ENCODE results near the gene RCSD1. TPM values are rescaled to one million over a fixed set of nuclear protein-coding genes. Genes with fewer than 3 reads are reported as not detected.

RCSD1 gene
- total and polyA plus RNA-seq, 2 donors from 2014 or later, result 3.9 to 18.3 TPM

DNA sequence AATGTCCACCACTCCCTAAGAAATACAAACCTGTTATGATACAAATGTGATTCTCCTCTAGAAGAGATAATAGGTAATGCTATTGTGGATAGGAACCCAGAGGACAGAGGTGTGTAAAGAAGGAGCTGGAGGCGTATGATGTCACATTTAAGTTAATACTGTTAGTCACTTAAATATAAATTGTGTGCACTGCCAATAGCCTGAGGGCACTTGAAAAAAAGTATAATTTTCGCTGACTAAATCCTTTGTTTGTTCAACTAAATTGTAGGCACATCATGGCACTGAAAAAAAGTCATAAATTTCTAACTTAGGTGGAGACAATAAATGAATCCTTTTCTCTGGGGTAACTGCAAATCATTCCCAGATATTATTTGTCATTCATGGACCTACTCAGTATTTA, 4.4 kb downstream of the RCSD1 start:
- DNase-seq, result no peak
- Histone ChIP-seq H3K36me3 (ENCODE audit: control insufficient read depth in 2 of 3, insufficient read depth in 3 of 3, low read length in 3 of 3) (no peaks in the 10 kb centered on the region), H3K4me1 (ENCODE audit: control insufficient read depth in 2 of 3, insufficient read depth in 2 of 3, low read depth in 1 of 3, low read length in 3 of 3) (peaks cover 0 to 11% (median 0%) of the 10 kb centered on the region in 3 donors), H3K9ac (ENCODE audit: low read length in 3 of 3) (no peak overlapping the region), H3K4me3 (ENCODE audit: low read length in 3 of 3) (no peak overlapping the region), H3K27ac (ENCODE audit: low read depth in 2 of 2, low read length in 2 of 2) (no peak overlapping the region), H3K27me3 (ENCODE audit: control insufficient read depth, insufficient read depth, low read length) (no peaks in the 10 kb centered on the region), H3K9me3 (ENCODE audit: control insufficient read depth in 2 of 3, insufficient read depth in 1 of 3, low read length in 3 of 3) (no peaks in the 10 kb centered on the region)
- FAIRE-seq, result no peak
- TF ChIP-seq, protein P1, sequence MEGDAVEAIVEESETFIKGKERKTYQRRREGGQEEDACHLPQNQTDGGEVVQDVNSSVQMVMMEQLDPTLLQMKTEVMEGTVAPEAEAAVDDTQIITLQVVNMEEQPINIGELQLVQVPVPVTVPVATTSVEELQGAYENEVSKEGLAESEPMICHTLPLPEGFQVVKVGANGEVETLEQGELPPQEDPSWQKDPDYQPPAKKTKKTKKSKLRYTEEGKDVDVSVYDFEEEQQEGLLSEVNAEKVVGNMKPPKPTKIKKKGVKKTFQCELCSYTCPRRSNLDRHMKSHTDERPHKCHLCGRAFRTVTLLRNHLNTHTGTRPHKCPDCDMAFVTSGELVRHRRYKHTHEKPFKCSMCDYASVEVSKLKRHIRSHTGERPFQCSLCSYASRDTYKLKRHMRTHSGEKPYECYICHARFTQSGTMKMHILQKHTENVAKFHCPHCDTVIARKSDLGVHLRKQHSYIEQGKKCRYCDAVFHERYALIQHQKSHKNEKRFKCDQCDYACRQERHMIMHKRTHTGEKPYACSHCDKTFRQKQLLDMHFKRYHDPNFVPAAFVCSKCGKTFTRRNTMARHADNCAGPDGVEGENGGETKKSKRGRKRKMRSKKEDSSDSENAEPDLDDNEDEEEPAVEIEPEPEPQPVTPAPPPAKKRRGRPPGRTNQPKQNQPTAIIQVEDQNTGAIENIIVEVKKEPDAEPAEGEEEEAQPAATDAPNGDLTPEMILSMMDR (IDR thresholded peaks at IDR 0.05; ENCODE audit: borderline replicate concordance, extremely low read depth, insufficient read depth), result no peak
- intact Hi-C loops (cut with DNase I), result no loop called here

DNA sequence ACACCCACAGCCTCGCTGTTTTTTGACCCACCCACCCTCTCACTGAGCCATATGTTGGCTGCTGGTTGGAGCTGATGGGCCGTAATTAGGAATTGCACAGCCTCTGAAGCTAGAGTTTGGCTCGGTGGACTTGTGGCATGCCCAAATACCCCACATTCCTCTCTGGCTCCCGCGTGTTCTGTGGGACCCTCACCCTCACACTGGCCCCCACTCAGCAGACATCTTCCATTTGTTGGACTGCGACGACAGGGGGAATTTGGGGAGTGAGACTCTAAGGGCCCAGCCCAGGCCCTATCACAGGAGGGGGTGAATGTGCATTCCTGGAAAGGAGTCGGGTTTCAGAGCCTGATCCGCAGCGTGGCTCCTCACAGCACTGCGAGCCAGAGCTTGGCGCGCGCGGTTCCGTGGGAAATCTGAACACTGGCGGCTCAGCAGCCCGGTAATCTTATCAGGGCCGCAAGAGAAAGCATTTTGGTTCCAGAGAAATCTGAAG, 5.2 kb downstream of the RCSD1 start:
- Histone ChIP-seq H3K27me3 (ENCODE audit: control insufficient read depth, insufficient read depth, low read length) (no peaks in the 10 kb centered on the region), H3K9ac (ENCODE audit: low read length in 3 of 3) (no peak overlapping the region), H3K36me3 (ENCODE audit: control insufficient read depth in 2 of 3, insufficient read depth in 3 of 3, low read length in 3 of 3) (no peaks in the 10 kb centered on the region), H3K9me3 (ENCODE audit: control insufficient read depth in 2 of 3, insufficient read depth in 1 of 3, low read length in 3 of 3) (no peaks in the 10 kb centered on the region), H3K27ac (ENCODE audit: low read depth in 2 of 2, low read length in 2 of 2) (no peak overlapping the region), H3K4me1 (ENCODE audit: control insufficient read depth in 2 of 3, insufficient read depth in 2 of 3, low read depth in 1 of 3, low read length in 3 of 3) (peaks cover 0 to 9% (median 0%) of the 10 kb centered on the region in 3 donors), H3K4me3 (ENCODE audit: low read length in 3 of 3) (no peak overlapping the region)
- TF ChIP-seq, protein P1 (IDR thresholded peaks at IDR 0.05; ENCODE audit: borderline replicate concordance, extremely low read depth, insufficient read depth), result no peak
- intact Hi-C loops (cut with DNase I), result no loop called here
- DNase-seq, result peak in 4 of 5 donors; percentile 65 to 80 (median 74)
- FAIRE-seq, result no peak

DNA sequence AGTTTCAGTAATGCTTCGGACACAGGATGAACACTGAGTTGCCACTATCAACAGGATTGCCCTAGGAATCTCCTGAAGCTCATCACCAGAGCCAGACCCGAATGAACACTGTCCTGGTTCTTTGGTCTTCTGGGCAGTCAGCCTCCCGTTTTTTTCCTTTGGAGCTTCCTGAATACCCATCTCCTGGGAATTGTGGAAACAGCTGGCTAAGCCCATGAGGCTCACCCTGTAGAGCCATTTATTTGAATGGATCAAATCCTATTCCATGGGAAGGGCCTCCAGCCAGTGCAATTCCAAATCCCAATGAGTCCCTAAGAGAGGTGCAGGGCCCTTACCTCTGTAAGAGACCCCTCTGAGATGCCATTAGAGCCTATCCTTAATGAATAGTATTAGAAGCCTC, 5.9 kb downstream of the RCSD1 start:
- Histone ChIP-seq H3K4me1 (ENCODE audit: control insufficient read depth in 2 of 3, insufficient read depth in 2 of 3, low read depth in 1 of 3, low read length in 3 of 3) (peaks cover 0 to 9% (median 0%) of the 10 kb centered on the region in 3 donors), H3K9me3 (ENCODE audit: control insufficient read depth in 2 of 3, insufficient read depth in 1 of 3, low read length in 3 of 3) (no peaks in the 10 kb centered on the region), H3K27ac (ENCODE audit: low read depth in 2 of 2, low read length in 2 of 2) (no peak overlapping the region), H3K9ac (ENCODE audit: low read length in 3 of 3) (no peak overlapping the region), H3K4me3 (ENCODE audit: low read length in 3 of 3) (no peak overlapping the region), H3K27me3 (ENCODE audit: control insufficient read depth, insufficient read depth, low read length) (no peaks in the 10 kb centered on the region), H3K36me3 (ENCODE audit: control insufficient read depth in 2 of 3, insufficient read depth in 3 of 3, low read length in 3 of 3) (no peaks in the 10 kb centered on the region)
- DNase-seq, result no peak
- FAIRE-seq, result no peak
- intact Hi-C loops (cut with DNase I), result no loop called here
- TF ChIP-seq, protein P1 (IDR thresholded peaks at IDR 0.05; ENCODE audit: borderline replicate concordance, extremely low read depth, insufficient read depth), result no peak

DNA sequence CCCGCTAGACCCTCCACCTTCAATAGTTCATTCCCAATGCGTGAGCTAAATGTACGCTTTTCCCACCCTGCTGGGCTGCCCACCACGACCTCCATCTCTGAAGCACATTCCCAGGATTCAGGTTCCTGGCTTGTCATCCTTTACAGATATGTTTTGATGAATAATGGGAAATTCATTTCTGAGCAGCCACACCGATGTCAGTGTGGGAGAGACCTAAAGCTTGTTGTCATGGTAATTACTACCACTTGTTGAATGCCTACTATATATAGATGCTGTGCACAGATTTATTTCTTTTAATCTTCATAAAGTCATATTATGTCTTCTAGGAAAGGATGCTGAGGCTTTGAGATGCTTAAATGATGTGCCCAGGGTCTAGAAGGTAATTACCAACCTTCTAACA, 8.0 kb downstream of the RCSD1 start:
- no peak overlapping the region for H3K9ac ChIP-seq (ENCODE audit: low read length in 3 of 3)
- DNase-seq (no peak), FAIRE-seq (no peak)
- TF ChIP-seq, protein P1 (IDR thresholded peaks at IDR 0.05; ENCODE audit: borderline replicate concordance, extremely low read depth, insufficient read depth), result no peak
- no peak overlapping the region for H3K4me3 ChIP-seq (ENCODE audit: low read length in 3 of 3)
- H3K27me3 ChIP-seq (ENCODE audit: control insufficient read depth, insufficient read depth, low read length), result no peaks in the 10 kb centered on the region
- H3K36me3 ChIP-seq (ENCODE audit: control insufficient read depth in 2 of 3, insufficient read depth in 3 of 3, low read length in 3 of 3), result no peaks in the 10 kb centered on the region
- no peaks in the 10 kb centered on the region for H3K9me3 ChIP-seq (ENCODE audit: control insufficient read depth in 2 of 3, insufficient read depth in 1 of 3, low read length in 3 of 3)
- no peak overlapping the region for H3K27ac ChIP-seq (ENCODE audit: low read depth in 2 of 2, low read length in 2 of 2)
- intact Hi-C loops (cut with DNase I), result no loop called here
- peaks cover 0 to 9% (median 0%) of the 10 kb centered on the region in 3 donors for H3K4me1 ChIP-seq (ENCODE audit: control insufficient read depth in 2 of 3, insufficient read depth in 2 of 3, low read depth in 1 of 3, low read length in 3 of 3)

Data from kidney (tissue), 14 donors.